Spleen (tissue), 11 donors: Measurements from ENCODE around the gene RPUSD1. TPM values are rescaled to one million over a fixed set of nuclear protein-coding genes. Genes with fewer than 3 reads are reported as not detected.

ENCODE experiments used
- DNase-seq: peaks from one replicate; pipeline ENCODE4 v3.0.0-alpha.2; 2020
- H3K27ac ChIP-seq, 8 donors: fragments of 200-600 bp; sonication (generic) in 7 of 8; 1 replicate in 4 of 8; 2 replicates in 4 of 8; pipeline versions ENCODE4 v1.5.0 to v1.8.0; 2016 to 2021; ENCODE audit warnings: inconsistent platforms in 4 of 8, mild to moderate bottlenecking in 4 of 8, moderate library complexity in 1 of 8
- H3K27me3 ChIP-seq, 7 donors: fragments of 200-600 bp; sonication (generic) in 6 of 7; replicated peaks in 1 of 7; 1 replicate in 4 of 7; 2 replicates in 3 of 7; pipeline versions ENCODE4 v1.5.0 to v1.8.0; 2016 to 2021; ENCODE audit warnings: inconsistent platforms in 3 of 7, mild to moderate bottlenecking in 1 of 7
- H3K36me3 ChIP-seq, 6 donors: fragments of 200-600 bp; sonication (generic) in 5 of 6; 1 replicate in 4 of 6; 2 replicates in 2 of 6; pipeline versions ENCODE4 v1.5.0 to v1.8.0; 2016 to 2021; ENCODE audit warnings: inconsistent platforms in 2 of 6
- H3K4me1 ChIP-seq, 6 donors: fragments of 200-600 bp; sonication (generic) in 5 of 6; 1 replicate in 3 of 6; 2 replicates in 3 of 6; pipeline versions ENCODE4 v1.5.0 to v1.8.0; 2016 to 2021; ENCODE audit warnings: inconsistent platforms in 3 of 6
- H3K4me3 ChIP-seq, 8 donors: fragments of 200-600 bp; sonication (generic) in 7 of 8; 1 replicate in 4 of 8; 2 replicates in 4 of 8; pipeline versions ENCODE4 v1.5.0 to v1.8.0; 2016 to 2021; ENCODE audit warnings: inconsistent platforms in 4 of 8, mild to moderate bottlenecking in 4 of 8, moderate library complexity in 2 of 8
- H3K9me3 ChIP-seq, 8 donors: fragments of 200-600 bp; sonication (generic) in 7 of 8; 1 replicate in 4 of 8; 2 replicates in 4 of 8; pipeline versions ENCODE4 v1.5.0 to v1.8.0; 2016 to 2021; ENCODE audit warnings: inconsistent platforms in 4 of 8
- POLR2A ChIP-seq, 3 donors: fragments of 450-650 bp; IDR thresholded peaks; one replicate each; pipeline ENCODE4 v1.5.1; 2017; ENCODE audit warnings: antibody characterized with exemption in 3 of 3, mild to moderate bottlenecking in 1 of 3
- POLR2AphosphoS5 ChIP-seq, 3 donors: sonication (generic); formaldehyde crosslinking; IDR thresholded peaks; one replicate each; pipeline ENCODE4 v1.5.1; 2017; ENCODE audit warnings: antibody characterized with exemption in 3 of 3
- WGBS, 5 donors: extraction: QIAGEN DNeasy Blood & Tissue Kit in 3 of 5; methylation state at CpG; one replicate each; pipeline versions ENCODE4 v1.1.5 to v1.1.7; 2013 to 2018; 5-methylcytosine and 5-hydroxymethylcytosine counted together
- intact Hi-C: fragments of 100-400 bp; cut with DNase I; formaldehyde crosslinking; loops from one replicate; pipeline ENCODE4 v1.15.0; 2023; ENCODE audit warnings: low total_unique reads
- polyA plus RNA-seq, 3 donors: library from polyadenylated mRNA; stranded (reverse); fragments of 200-250 nt; gene quantifications; one replicate each; pipeline ENCODE4 v1.2.1, GENCODE V29; 2013
- total RNA-seq, 7 donors: library from RNA; depleted of rRNA in 3 of 7; stranded (reverse); fragments of >200 nt in 3 of 7; fragmentation: NEBNext Ultra II Directional in 4 of 7; extraction: Animal tissue kit (Norgen Biotek cat#: 25700) in 4 of 7; gene quantifications; one replicate each; pipeline versions ENCODE4 v1.1.0 to v1.2.1, GENCODE V29; 2016 to 2021
- TF ChIP-seq, protein P1 (sequence below), 11 experiments: fragments of 200-600 bp in 7 of 11; fragments of 450-650 bp in 4 of 11; sonication (generic) in 4 of 11; IDR thresholded peaks in 8 of 11; conservative IDR thresholded peaks in 3 of 11; 1 replicate in 7 of 11; 2 replicates in 4 of 11; pipeline versions ENCODE4 v1.4.0 to v1.8.0; 2016 to 2021; ENCODE audit warnings: antibody characterized with exemption in 11 of 11, inconsistent platforms in 4 of 11, mild to moderate bottlenecking in 1 of 11
- donor health status: healthy with polysubstance abuse.
- donor health status: DM: no; HTN: no; CAD: no; lungs with moderate emphysema.
- donor health status: DM: no; HTN: no; CAD: no.
- donor health status: Bipolar disorder and iron deficiency.
- donor health status: healthy.
- donor health status: DM: no; HTN: no; CAD: no.
- donor health status: DM: yes; HTN: yes; CAD: no.

The RPUSD1 gene
- total and polyA plus RNA-seq, 10 donors, result 17.9 to 34.2 (median 21.7) TPM

DNA sequence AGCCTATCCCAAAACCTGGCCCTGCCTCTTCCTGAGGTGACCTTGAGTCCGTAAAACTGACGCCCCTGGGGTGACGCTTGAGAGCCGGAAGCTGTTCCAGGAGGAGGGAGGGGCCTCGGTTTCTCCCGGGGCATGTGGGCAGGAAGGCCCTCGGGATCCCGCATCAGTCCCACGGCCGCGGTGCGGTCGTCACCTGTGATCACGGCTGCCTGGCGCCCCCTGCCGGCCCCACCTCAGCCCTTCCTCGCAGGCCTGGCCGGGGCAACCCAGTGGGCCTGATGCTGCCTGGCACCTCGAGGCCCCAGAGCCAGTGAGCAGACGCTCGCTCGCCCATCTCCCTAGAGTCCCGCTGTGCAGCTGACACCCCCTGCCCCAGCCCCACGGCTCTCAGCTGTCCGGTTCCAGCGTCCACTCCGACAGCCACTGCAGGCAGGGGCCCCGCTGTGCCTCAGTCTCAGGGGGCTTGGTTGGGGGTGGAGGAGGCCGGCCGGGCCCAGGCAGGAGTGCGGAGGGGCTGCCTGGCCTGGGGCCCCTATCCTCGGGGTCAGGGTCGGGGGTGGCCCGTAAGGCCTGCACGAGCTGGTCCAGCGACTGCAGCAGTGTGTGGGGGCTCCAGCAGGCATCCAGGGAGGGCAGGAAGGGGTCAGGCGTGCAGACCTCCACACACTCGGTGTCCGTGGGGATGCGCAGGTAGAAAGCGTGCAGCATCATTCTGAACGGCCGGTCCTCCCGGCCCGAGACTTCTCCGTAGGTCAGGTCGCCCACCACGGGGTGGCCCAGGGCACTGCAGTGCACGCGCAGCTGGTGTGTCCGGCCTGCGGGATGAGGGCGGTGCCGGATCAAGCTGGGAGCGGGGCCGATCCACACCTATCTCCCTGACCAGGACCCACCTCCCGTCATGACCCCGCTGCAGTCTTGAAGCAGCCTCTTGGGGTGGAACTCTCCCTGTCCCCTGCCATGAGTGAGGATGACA, 2.3 kb downstream of the RPUSD1 start:
- 64 to 78% (median 68%) methylated on average over 25 to 58 of the region's 58 CpGs for WGBS, 5 donors
- Histone ChIP-seq H3K27me3 (peaks cover 0 to 31% (median 22%) of the 10 kb centered on the region in 7 donors), H3K4me1 (peaks cover 17 to 45% (median 33%) of the 10 kb centered on the region in 6 donors), H3K4me3 (peak overlapping the region in 1 of 8 donors; percentile 99), H3K27ac (peak overlapping the region in 1 of 8 donors; percentile 40), H3K36me3 (peaks cover 0 to 35% (median 11%) of the 10 kb centered on the region in 6 donors), H3K9me3 (no peaks in the 10 kb centered on the region)
- DNase-seq, result peak; percentile 93
- intact Hi-C loops, result loop anchor here (5.0 kb wide), 1 partner anchor 74 kb away; no protein-coding TSS in a partner anchor
- peak; percentile 3 to 72 (median 46) for TF ChIP-seq POLR2AphosphoS5 (IDR thresholded peaks at IDR 0.05)
- no peak for TF ChIP-seq POLR2A (IDR thresholded peaks at IDR 0.05)
- TF ChIP-seq, protein P1, sequence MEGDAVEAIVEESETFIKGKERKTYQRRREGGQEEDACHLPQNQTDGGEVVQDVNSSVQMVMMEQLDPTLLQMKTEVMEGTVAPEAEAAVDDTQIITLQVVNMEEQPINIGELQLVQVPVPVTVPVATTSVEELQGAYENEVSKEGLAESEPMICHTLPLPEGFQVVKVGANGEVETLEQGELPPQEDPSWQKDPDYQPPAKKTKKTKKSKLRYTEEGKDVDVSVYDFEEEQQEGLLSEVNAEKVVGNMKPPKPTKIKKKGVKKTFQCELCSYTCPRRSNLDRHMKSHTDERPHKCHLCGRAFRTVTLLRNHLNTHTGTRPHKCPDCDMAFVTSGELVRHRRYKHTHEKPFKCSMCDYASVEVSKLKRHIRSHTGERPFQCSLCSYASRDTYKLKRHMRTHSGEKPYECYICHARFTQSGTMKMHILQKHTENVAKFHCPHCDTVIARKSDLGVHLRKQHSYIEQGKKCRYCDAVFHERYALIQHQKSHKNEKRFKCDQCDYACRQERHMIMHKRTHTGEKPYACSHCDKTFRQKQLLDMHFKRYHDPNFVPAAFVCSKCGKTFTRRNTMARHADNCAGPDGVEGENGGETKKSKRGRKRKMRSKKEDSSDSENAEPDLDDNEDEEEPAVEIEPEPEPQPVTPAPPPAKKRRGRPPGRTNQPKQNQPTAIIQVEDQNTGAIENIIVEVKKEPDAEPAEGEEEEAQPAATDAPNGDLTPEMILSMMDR (IDR thresholded peaks at IDR 0.05 in 8 of 11, conservative IDR thresholded peaks at IDR 0.05 in 3 of 11), result peak; percentile 46 to 92 (median 79)

DNA sequence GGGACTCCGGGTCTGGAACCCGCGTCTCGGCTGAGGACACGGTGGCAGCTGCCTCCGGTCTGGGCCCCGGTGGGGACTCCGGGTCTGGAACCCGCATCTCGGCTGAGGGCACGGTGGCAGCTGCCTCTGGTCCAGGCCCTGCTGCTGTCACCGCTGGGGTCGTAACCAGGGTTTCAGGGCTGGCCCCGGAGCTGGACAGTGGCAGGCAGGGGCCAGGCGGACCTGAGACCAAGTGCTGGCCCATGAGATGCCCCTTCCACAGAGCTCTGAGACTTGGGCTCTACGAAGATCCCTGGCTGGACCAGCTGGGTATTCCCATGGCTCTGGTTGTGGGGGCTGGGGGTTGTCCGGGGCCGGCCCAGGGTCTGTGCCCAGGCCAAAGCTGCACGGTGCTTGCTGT, 3.8 kb downstream of the RPUSD1 start:
- Histone ChIP-seq H3K36me3 (peaks cover 0 to 27% (median 11%) of the 10 kb centered on the region in 6 donors), H3K27me3 (peaks cover 0 to 42% (median 24%) of the 10 kb centered on the region in 7 donors), H3K4me1 (peaks cover 17 to 39% (median 31%) of the 10 kb centered on the region in 6 donors), H3K4me3 (no peak overlapping the region), H3K9me3 (no peaks in the 10 kb centered on the region), H3K27ac (no peak overlapping the region)
- WGBS, 5 donors, result 90 to 97% (median 95%) methylated on average over 9 to 19 of the region's 19 CpGs
- intact Hi-C loops, result no loop called here
- no peak for DNase-seq
- no peak for TF ChIP-seq POLR2AphosphoS5 (IDR thresholded peaks at IDR 0.05)
- TF ChIP-seq POLR2A (IDR thresholded peaks at IDR 0.05), result no peak
- TF ChIP-seq, protein P1 (IDR thresholded peaks at IDR 0.05 in 8 of 11, conservative IDR thresholded peaks at IDR 0.05 in 3 of 11), result no peak

DNA sequence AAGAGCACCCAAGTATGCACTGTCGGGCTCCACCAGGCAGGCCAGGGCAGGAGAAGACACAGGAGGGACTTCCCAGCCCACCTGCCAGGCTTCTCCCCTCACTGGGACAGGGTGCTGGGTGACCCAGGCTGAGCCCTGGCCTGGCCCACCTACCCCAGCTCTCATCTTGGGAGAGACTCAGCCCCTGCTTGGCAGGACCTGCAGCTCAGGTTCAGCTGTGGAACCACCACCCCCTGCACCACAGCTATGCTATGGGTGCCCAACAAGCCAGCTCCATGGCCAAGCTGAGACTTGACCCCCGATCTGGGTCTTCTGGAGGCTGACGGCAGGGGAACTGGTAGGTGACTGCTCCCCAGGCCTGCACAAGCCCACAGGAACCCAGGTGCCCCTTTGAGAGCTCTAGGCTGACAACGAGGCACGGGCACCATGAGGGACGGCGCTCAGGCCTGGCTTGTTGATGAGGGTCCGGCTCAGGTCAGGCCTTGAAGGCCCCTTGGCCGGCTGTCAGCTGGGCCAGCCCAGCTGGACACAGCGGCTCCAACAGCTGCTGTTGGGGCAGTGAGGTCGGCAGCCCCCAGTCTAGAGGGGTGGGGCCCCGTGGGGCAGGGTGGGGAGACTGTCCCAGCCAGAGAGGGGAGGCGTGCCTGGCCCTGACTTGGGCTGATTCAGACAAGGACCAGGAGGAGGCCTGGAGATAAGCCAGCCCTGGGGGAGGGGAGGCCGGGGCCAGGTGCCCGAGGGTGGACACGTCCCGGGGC, 4.6 kb downstream of the RPUSD1 start:
- Histone ChIP-seq H3K4me3 (no peak overlapping the region), H3K9me3 (no peaks in the 10 kb centered on the region), H3K4me1 (peaks cover 10 to 31% (median 23%) of the 10 kb centered on the region in 6 donors), H3K36me3 (peaks cover 0 to 27% (median 11%) of the 10 kb centered on the region in 6 donors), H3K27ac (no peak overlapping the region), H3K27me3 (peaks cover 0 to 51% (median 29%) of the 10 kb centered on the region in 7 donors)
- 48 to 81% (median 61%) methylated on average over 7 to 17 of the region's 17 CpGs for WGBS, 5 donors
- intact Hi-C loops, result no loop called here
- DNase-seq, result no peak
- TF ChIP-seq POLR2AphosphoS5 (IDR thresholded peaks at IDR 0.05) (peak; percentile 2 to 38 (median 5)), POLR2A (IDR thresholded peaks at IDR 0.05) (no peak)

DNA sequence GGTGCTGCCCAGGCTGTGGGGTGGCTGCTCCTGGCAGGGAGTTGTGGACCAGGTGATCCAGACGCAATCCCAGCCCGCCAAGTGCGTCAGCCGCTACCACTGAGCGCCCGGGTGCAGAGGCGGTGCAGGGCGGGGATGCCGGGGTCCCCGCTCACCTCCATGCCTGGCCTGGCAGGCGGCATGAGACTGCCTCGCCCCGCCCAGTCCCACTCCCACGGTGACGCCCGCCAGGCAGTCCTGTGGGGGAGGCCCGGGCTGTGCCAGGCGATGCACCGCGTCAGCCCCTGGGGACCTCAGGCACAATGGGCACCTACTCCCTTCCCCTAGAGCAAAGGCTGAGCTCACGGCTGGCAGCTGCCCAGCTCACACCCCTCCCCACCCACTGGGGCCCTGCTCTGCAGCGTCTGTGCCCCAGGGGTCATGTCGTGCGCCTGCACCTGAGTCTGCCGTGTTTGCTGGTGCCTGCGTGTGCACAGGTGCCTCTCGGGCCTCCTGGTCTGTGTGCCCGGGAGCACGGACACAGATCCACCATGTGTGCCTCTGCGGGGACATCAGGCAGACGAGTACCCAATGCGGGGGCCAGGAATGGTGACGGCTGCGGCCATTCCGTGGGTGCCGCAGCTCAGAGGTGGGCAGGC, 5.3 kb downstream of the RPUSD1 start:
- intact Hi-C loops, result no loop called here
- WGBS, 5 donors, result 69 to 88% (median 76%) methylated on average over 9 to 36 of the region's 36 CpGs
- no peaks in the 10 kb centered on the region for H3K9me3 ChIP-seq
- peaks cover 10 to 29% (median 23%) of the 10 kb centered on the region in 6 donors for H3K4me1 ChIP-seq
- H3K27me3 ChIP-seq, result peaks cover 0 to 58% (median 36%) of the 10 kb centered on the region in 7 donors
- H3K36me3 ChIP-seq, result peaks cover 0 to 27% (median 11%) of the 10 kb centered on the region in 6 donors
- H3K27ac ChIP-seq, result no peak overlapping the region
- TF ChIP-seq POLR2A (IDR thresholded peaks at IDR 0.05) (no peak), POLR2AphosphoS5 (IDR thresholded peaks at IDR 0.05) (peak in 2 of 3 donors; percentile 30 to 71)
- H3K4me3 ChIP-seq, result no peak overlapping the region
- no peak for DNase-seq
